ENCODE data around the gene NFATC1.

The NFATC1 gene

DNA sequence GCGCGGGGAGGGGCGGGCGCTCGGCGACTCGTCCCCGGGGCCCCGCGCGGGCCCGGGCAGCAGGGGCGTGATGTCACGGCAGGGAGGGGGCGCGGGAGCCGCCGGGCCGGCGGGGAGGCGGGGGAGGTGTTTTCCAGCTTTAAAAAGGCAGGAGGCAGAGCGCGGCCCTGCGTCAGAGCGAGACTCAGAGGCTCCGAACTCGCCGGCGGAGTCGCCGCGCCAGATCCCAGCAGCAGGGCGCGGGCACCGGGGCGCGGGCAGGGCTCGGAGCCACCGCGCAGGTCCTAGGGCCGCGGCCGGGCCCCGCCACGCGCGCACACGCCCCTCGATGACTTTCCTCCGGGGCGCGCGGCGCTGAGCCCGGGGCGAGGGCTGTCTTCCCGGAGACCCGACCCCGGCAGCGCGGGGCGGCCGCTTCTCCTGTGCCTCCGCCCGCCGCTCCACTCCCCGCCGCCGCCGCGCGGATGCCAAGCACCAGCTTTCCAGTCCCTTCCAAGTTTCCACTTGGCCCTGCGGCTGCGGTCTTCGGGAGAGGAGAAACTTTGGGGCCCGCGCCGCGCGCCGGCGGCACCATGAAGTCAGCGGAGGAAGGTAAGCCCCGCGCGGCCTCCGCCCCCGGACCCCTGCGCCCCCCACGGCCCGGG lies at the start of gene NFATC1:
Gene NFATC1 (plus strand): TSS at position 170 of the 644 bp plus-strand sequence. CDS start 295 bp downstream, at position 465.
- peak; percentile 48 for DNase-seq (ENCODE audit: low spot score)

DNA sequence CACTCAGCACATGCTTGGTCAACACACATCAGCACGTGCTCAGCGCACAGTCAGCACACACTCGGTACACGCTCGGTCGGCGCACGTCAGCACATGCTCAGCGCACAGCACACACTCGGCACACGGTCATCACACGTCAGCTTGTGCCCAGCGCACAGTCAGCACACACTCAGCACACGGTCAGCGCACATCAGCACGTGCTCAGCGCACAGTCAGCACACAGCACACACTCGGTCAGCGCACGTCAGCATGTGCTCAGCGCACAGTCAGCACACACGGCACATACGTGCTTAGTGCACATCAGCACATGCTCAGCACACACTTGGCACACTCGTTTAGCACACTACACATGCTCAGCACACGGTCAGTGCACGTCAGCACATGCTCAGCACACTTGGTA lies 49.7 kb upstream of the NFATC1 start:
- DNase-seq (ENCODE audit: low spot score) = no peak

GRCh38 chr18:79348066-79348465 lies 47.7 kb upstream of the NFATC1 start:
- no peak for DNase-seq (ENCODE audit: low spot score)

DNA sequence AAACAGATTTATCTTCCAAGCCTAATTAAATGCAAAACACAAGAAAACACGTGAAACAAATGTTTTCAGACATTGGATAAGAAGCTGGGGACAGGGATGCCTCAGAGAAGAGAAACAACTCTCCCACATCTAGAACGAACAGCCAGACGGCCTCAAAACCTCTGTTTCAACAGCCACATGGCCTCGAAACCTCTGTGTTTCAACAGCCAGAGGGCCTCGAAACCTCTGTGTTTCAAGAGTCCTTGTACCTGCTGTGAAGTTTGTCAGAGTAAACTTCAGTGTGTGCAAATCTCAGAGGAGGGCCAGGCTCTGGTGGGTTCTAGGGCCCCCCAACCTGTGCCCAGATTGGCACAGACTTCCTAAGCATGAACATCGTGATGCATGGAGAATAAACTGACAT lies 43.3 kb upstream of the NFATC1 start:
- DNase-seq (ENCODE audit: low spot score) = no peak

DNA sequence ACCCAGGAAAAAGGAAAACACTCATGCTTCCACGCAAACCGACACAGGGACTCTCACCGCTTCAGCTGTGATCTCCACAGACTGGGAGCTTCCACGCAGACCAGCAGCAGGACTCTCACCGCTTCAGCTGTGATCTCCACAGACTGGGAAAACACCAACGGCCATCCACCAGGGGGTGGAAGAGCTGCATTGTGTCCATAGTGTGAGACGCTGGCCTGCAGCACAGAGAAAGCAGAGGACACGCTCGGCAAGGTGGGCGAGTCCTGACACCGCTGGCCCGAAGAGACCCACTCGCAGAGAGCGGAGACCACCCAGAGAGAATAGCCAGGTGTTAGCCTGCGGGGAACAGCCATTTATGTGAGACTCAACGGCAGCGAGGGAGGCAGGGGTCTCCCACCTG lies 42.5 kb upstream of the NFATC1 start:
- DNase-seq (ENCODE audit: low spot score) = peak; percentile 8

- no peak for DNase-seq (ENCODE audit: low spot score)
Measured at GRCh38 chr18:79354350-79354749, 41.4 kb upstream of the NFATC1 start.

GRCh38 chr18:79355433-79356335 lies 40.0 kb upstream of the NFATC1 start:
- no peak for DNase-seq (ENCODE audit: low spot score)

- no peak for DNase-seq (ENCODE audit: low spot score)
Measured at GRCh38 chr18:79356435-79356834, 39.3 kb upstream of the NFATC1 start.

- DNase-seq (ENCODE audit: low spot score) = no peak
Measured at GRCh38 chr18:79360933-79361332, 34.8 kb upstream of the NFATC1 start.

GRCh38 chr18:79361766-79362522 lies 33.8 kb upstream of the NFATC1 start:
- no peak for DNase-seq (ENCODE audit: low spot score)

DNA sequence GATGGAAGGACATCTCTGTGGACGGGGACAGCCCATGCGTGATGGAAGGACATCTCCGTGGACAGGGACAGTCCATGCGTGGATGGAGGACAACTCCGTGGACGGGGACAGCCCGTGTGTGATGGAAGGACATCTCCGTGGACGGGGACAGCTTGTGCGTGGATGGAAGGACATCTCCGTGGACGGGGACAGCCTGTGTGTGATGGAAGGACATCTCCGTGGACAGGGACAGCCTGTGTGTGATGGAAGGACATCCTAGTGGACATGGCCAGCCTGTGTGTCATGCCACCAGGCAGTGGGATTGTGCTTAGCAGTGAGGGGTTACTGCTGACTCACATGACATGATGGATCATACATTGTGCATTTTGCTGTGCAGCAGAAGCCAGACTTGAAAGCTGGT lies 30.0 kb upstream of the NFATC1 start:
- no peak for DNase-seq (ENCODE audit: low spot score)

- DNase-seq (ENCODE audit: low spot score) = no peak
Measured at GRCh38 chr18:79366177-79367094, 29.3 kb upstream of the NFATC1 start.

GRCh38 chr18:79367480-79367879 lies 28.2 kb upstream of the NFATC1 start:
- no peak for DNase-seq (ENCODE audit: low spot score)

DNA sequence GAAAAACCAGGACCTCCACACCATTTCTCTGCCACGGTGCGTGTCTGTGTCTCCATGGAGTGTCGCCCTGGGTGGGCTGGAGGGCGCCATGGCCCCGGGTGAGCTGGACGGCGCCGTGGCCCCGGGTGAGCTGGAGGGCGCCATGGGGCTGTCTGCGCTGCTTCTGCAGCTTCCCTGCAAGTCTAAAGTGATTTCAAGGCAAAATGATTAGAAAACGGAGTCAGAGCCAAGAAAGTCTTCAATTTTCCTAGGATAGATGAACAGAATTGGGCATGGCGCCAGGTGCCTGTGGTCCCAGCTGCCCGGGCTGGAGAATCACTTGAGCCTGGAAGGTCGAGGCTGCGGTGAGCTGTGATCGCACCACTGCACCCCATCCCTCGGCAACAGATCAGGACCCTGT lies 27.7 kb upstream of the NFATC1 start:
- no peak for DNase-seq (ENCODE audit: low spot score)

DNA sequence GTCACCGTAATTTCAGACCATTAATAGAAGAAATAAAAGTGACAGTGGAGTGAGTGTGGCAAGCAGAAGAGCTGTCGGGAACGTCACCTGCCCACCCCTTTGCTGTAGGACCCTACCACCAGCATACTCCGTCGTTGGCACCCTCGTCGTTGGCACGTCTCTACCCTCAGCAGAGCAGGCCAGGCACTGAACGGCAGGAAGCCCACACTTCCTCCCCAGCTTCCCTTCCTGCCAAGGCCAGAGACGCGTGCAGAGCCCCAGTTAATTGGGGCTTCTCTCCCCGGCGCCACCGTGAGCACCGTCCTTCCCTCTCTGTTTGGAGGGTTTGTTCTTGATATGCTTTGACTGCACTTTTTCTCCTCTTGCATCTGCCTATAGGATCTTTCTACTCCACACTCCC lies 27.0 kb upstream of the NFATC1 start:
- DNase-seq (ENCODE audit: low spot score) = no peak

- DNase-seq (ENCODE audit: low spot score) = no peak
Measured at GRCh38 chr18:79371561-79372121, 24.1 kb upstream of the NFATC1 start.

DNA sequence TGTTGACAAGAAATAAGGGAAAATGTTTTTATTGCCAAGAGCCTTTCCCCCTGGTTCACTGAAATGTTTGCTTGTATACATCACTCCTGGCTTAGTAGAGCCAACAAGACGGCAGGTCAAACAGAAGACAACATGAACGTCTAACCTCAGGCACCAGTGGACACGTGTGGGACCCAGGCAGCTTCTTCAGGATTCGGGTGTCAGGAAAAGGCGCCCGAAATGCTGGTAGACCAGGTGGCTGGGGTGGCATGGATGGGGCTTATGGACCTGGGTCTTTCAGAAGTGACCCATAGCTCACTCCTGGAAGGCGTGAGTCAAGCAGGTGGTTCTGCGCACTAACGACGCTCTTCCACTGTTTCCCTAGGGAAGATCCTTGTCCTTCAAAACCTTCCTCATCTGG lies 23.3 kb upstream of the NFATC1 start:
- DNase-seq (ENCODE audit: low spot score) = no peak

DNA sequence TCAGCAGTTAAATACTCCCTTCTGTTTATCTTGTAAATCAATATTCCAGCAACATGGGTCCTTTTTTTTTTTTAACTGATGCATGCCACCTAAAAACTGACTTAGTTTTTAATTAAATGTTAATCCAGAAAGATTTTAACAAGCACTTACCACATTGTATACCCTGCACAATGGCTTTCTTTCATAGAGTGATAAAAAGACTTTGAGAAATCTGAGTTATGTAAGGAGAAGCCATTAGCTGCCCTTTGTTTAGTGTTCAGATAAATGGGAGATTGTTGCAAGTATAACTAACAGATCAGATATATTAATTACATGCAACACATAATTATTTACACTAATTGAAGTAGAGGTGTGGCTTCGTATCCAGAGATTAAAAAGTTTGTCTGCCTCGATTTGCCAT lies 22.7 kb upstream of the NFATC1 start:
- DNase-seq (ENCODE audit: low spot score) = no peak

- DNase-seq (ENCODE audit: low spot score) = no peak
Measured at GRCh38 chr18:79373736-79374135, 22.0 kb upstream of the NFATC1 start.

DNA sequence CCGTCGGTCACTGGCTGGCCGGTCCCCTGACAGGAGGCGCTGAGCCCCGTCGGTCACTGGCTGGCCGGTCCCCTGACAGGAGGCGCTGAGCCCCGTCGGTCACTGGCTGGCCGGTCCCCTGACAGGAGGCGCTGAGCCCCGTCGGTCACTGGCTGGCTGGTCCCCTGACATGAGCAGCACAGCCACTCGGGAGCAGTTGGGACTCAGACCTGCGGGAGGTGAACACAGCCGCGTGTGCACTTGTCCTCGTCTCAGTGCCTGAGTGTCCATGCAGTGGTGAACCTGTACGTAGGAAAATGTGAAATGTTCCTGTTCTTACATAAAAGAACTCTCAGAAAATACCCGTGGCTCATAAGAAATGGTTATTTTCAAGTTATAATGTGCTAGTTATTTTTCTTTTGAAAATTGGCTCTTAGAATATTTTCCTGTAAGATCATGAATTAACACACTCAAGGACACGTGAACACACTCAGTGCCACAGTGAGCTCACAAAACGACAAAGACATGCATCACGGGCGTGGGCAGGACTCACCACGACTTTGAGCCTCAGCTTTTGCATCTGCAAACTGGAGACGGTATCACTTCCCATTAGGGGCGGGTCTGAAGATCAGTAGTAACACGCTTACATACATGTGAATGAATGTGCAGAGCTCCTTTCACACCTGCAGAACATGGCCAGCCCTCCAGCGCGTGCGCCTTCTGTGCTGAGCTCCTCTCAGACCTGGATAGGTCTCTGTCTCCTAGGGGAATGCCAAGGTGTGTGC lies 21.1 kb upstream of the NFATC1 start:
- DNase-seq (ENCODE audit: low spot score) = no peak

Measured in cerebellar cortex (tissue), 1 donor.